ENCODE data around the gene FBLN5. TPM values are rescaled to one million over a fixed set of nuclear protein-coding genes. Genes with fewer than 3 reads are reported as not detected.

Gene FBLN5
- 1.1 and 5.7 TPM in 2 replicates for total RNA-seq

DNA sequence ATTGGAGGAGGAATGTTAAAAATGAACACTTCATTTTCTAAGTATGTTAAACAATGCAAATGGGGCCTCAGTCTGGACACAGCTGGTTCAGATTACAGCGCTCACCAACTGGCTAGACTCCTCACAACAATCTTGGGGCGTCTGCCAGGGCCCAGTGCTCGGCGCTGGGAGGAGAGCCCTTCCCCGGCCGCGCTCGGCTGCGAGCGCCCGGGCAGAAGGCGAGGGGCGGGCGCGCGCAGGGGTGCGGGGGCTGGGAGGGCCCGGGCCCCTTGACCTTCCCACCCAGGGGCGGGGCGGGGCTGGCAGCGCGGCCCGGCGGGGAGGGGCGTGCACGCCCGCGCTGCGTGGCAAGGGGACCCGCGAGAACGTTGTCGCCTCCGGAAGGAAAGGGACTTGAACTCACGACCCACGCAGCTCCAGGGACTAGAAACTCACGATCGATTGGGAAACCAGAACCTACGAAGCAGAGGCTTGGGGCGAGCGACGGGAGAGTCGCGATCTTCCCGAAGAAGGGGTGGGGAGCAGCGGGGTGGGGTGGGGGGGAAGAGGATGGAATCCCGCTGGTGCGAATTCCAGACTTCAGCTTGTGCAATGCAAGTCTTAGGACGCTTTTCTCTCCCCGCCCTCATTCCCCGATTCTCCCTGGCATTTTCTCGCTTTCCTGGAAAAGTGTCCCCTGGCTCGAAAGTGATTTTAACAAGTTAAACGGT lies at the start of gene FBLN5:
TSS of gene FBLN5 (minus strand) at position 220 of the 710 bp plus-strand sequence. CDS start 465 bp downstream, outside the sequence.
- no peak for DNase-seq (ENCODE audit: extremely low read depth, low read depth, low spot score)

DNA sequence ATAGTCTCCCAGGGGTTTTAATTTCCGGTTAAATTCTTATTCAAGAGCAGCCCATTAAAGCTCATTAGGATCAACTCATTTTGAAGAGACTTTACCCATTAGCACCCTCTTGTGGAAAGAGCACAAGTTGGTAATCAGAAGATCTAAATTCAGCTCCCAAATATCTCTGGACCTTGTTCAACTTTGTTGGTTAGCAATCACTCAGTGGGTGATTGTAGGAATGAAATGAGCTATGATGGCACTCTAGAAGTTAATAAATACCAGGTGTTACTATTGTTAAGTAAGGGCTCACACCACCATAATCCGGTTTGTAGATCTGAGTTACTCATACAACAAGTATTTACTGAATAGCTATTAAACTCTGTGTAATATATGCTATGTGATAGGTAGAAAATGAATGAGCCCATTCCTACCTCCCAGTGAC lies 49.5 kb upstream of the FBLN5 start:
- no peak for DNase-seq (ENCODE audit: extremely low read depth, low read depth, low spot score)

- no peak for DNase-seq (ENCODE audit: extremely low read depth, low read depth, low spot score)
Measured at GRCh38 chr14:91987192-91987591, 39.7 kb upstream of the FBLN5 start.

DNA sequence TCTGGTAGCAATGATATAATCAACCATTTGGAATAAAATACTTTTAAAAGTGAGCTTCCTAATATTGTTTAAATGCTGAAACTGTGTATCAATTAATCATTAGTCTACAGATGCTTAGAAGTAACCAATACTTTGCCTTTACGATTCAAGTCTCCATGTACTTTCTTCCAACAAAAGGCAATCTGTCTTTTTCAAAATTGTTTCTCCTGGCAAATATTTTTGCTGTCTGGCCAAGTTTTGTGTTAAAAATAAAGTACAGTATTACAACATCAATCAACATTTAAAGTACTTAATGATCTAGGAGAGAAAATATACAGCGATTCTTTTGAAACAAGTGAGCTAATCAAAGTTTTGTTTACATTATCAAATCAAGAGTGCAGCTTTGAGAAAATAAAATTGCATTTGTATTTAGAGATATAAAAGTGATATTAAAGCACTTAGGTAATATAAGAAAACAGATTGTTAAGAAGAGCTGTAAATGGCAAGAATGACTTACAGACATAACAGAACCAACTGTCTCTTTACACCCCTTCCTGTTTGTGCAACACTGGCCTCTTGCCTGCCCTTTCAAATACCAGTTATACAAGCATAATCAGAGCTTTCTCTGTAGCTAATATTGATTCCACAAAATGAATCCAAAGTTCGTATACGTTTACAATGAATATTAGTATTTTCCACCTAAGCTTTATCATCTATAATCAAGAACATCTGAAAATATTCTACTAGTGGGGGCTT lies 38.2 kb upstream of the FBLN5 start:
- DNase-seq (ENCODE audit: extremely low read depth, low read depth, low spot score): no peak

GRCh38 chr14:91985008-91985407 lies 37.5 kb upstream of the FBLN5 start:
- DNase-seq (ENCODE audit: extremely low read depth, low read depth, low spot score): no peak

DNA sequence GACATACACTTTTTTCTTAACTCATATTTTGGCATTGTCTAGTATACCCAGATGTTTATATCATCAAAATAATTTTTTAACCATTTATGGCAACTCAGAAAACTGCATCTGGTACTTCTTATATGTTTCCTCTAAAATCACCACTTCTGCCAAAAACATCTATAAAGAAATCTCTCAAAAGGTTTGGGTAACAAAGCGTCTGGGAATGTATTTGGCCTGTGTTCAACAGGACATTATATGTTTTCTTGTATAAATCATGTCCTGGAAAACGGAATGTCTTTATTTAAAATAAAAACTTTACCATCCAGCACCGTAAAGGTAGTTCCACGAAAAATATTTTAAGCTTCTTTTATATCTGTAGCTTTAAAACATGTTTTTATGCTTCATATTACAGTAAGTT lies 36.1 kb upstream of the FBLN5 start:
- DNase-seq (ENCODE audit: extremely low read depth, low read depth, low spot score): no peak

DNA sequence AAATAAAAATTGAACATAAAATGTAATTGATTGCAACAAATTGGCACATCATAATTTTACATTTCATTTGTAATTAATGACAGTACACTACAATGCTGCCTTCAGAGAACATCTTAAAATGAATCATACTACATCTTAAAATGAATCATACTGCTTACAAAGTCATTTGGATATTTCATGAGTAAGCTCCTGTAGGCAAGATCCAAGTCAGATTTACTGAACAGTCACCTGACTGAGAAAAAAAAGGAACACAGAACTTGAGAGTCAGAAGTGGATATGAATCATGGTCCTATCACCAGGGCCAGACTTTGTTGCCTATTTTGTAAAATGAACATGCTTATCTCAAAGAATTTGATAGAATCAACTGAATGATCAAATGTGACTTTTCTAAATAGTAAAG lies 32.7 kb upstream of the FBLN5 start:
- DNase-seq (ENCODE audit: extremely low read depth, low read depth, low spot score): peak; percentile 87

DNA sequence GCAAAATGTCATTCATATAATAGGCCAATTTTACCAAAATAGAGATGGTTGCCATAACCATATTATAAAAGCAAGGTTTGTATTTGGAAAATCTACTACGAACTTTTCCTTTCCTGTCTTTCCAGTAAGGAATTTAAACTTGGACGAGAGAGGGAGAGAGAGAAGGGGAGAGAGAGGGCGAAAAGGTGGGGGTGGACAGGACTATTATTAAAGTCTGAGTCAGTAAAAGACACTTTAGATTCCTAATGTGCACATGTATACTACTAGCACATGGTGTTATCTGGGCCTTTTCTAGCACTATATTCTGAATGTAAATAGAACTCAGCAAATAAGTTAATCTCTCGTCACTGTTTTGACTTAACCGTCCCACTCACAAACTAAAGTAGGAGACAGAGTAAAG lies 30.4 kb upstream of the FBLN5 start:
- no peak for DNase-seq (ENCODE audit: extremely low read depth, low read depth, low spot score)

- no peak for DNase-seq (ENCODE audit: extremely low read depth, low read depth, low spot score)
Measured at GRCh38 chr14:91975763-91976162, 28.3 kb upstream of the FBLN5 start.

- no peak for DNase-seq (ENCODE audit: extremely low read depth, low read depth, low spot score)
Measured at GRCh38 chr14:91971188-91971778, 23.8 kb upstream of the FBLN5 start.

- DNase-seq (ENCODE audit: extremely low read depth, low read depth, low spot score): no peak
Measured at GRCh38 chr14:91968280-91968679, 20.8 kb upstream of the FBLN5 start.

DNA sequence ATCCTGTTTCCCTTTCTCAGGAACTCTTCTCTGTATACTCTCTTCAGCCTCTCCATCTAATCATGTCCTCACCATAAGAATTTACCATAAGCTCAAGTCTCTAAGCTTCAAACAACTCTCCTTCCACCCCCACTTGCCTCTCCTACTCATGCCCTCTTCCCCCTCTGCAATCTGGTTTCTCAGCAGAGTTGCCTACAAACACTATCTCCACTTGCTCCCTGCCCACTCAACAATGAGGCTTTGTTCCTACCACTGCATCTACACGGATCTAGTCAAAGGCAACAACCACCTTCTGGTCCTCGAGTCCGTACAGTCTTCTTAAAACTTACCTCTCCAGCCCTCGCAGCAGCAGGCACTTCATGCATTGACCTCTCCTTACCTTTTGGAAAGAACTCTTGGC lies 17.2 kb upstream of the FBLN5 start:
- DNase-seq (ENCODE audit: extremely low read depth, low read depth, low spot score): no peak

DNA sequence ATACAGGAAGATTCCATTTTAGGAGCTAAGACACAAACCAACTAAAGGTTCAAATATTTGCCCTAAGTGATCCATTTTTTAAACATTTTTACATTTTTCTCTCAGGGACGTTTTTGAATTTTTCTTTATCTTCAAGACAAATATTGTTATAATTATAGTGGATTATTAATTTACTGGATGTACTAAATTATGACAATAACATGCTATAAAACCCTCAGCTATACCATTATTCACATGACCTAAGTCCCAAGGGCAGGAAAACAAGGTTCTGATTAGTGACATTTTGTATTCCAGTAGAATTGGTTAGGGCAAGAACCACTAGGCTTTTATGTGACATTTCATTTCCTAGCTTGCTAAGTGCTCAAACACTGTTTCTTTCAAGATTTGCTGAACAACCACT lies 16.5 kb upstream of the FBLN5 start:
- no peak for DNase-seq (ENCODE audit: extremely low read depth, low read depth, low spot score)

- no peak for DNase-seq (ENCODE audit: extremely low read depth, low read depth, low spot score)
Measured at GRCh38 chr14:91963465-91963864, 16.0 kb upstream of the FBLN5 start.

DNA sequence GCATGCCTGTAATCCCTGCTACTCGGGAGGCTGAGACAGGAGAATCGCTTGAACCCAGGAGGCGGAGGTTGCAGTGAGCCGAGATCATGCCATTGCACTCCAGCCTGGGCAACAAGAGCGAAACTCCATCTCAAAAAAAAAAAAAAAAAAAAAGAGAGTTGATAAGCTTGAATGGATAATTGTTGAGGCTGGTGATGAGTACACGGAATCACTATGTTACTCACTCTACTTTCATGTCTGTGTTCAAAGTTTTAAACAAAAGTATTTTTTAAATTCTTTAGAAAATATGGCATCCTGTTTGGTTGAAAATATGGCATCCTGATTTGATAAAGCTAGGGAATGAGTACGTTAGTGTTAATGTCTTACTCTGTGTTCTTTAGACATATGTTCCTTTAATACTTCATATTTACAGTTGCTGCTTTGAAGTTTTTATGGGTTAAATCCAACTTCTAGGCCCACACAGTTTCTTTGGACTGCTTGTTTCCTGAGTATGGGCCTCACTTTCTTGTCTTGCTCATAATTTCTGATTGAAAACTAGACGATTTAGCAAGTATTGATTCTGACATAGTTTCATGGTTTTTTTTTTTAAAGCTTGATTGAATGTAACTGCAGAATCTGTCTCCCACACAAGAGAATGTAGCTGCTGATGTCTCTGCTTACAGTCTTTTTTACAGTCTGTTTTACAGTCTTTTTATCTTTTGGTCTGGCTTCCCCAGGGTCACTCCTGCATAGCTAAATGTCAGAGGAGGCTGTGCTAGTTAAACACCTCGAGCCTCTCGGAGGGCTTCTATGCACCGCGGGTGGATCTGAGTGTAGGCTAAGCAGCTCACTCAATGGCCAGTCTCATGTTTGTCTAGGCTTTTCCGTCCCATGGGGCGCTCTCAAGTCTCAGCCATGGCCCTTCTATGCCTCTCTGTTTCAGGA lies 14.1 kb upstream of the FBLN5 start:
- DNase-seq (ENCODE audit: extremely low read depth, low read depth, low spot score): no peak

DNA sequence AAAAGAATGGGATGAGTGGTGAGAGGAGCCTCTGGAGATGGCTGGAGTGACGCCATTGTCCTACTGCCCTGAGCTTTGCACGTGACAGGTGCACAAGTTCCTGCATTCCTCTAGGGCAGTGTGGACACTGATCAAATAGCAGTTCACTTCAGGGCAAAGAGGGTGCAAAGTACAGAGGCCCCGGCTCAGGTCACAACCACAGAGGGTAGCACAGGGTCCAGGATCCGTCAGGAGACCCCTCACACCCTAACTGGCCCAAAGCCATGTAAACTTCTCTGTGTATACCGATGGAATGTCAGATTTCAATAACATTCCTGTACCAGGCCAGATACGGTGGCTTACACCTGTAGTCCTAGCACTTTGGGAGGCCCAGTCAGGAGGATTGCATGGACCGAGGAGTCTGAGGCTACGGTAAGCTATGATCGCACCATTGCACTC lies 10.4 kb upstream of the FBLN5 start:
- DNase-seq (ENCODE audit: extremely low read depth, low read depth, low spot score): no peak

- DNase-seq (ENCODE audit: extremely low read depth, low read depth, low spot score): no peak
Measured at GRCh38 chr14:91956616-91957015, 9.1 kb upstream of the FBLN5 start.

- no peak for DNase-seq (ENCODE audit: extremely low read depth, low read depth, low spot score)
Measured at GRCh38 chr14:91955168-91955567, 7.7 kb upstream of the FBLN5 start.

DNA sequence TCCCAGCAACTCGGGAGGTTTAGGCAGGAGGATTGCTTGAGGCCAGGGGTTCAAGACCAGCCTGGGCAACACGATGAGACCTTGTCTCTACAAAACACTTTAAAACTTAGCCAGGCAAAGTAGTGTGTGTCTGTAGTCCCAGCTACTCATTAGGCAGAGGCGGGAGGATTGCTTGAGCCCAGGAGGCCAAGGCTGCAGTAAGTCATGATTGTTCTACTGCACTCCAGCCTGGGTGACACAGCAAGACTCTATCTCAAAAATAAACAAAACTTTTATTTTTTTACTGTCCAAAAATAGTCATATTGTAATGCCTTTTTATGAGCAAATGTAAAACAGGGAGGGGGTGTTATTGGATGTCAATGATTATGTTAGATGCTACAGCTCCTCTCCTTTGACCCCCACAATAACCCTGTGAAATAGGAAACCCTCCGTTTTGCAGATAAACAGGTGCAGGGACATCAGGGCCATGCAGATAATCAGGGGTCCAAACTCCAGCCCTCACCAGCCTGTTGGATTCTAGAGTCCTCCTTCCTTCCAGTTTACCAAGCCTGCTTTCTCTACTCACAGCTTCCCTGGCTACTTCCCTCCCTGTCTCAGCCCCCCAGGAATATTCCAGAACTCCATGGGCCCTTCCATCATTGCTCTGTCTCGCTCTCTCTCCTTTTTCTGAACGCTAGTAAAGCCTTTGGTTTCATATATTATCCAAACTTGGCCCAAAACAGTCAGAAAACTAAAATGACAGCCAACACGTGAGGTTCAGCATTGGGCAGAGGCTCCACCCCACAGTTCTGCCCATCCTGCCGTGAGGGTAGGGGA lies 5.9 kb upstream of the FBLN5 start:
- DNase-seq (ENCODE audit: extremely low read depth, low read depth, low spot score): no peak
